ENCODE measurements around the gene GRIN3A. TPM values are rescaled to one million over a fixed set of nuclear protein-coding genes. Genes with fewer than 3 reads are reported as not detected.

The GRIN3A gene
- total and polyA plus RNA-seq, 3 donors from 2014 or later, result 0.16 to 0.79 (median 0.25) TPM

DNA sequence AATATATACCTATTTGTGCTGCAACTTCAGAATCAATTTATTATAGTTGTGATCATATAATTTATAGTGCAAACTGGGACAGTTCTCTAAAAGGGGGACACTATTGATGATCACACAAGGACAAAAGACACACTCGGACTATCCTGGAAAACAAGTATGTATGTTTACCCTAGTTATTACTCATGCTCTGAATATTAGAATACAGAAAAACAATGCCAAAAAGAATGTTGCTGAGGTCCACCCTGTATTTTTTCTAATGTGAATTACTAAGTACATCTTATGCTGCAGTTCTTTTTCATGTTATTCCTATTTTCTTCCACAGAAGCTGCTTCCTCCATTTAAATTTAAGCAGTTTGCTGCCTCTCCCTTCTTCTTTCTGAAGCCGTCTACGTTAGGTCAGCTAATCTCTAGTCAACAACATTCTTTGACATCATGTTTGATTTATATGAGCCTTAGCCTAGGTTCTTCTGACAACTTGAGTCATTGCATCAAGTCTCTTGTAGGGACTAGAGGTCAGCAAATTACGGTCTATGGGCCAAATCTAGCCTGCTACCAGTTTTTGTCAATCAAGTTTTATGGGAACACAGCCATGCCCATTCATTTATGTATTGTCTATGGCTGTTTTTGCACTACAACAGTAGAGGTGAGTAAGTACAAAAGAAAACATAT lies 103.6 kb downstream of the GRIN3A start:
- intact Hi-C loops (cut with DNase I; ENCODE audit: low total_unique reads), result no loop called here
- H3K4me1 ChIP-seq, result no peaks in the 10 kb centered on the region
- H3K9me3 ChIP-seq, result no peaks in the 10 kb centered on the region
- no peak for DNase-seq
- no peak for TF ChIP-seq POLR2A (IDR thresholded peaks at IDR 0.05)
- TF ChIP-seq, protein P1, sequence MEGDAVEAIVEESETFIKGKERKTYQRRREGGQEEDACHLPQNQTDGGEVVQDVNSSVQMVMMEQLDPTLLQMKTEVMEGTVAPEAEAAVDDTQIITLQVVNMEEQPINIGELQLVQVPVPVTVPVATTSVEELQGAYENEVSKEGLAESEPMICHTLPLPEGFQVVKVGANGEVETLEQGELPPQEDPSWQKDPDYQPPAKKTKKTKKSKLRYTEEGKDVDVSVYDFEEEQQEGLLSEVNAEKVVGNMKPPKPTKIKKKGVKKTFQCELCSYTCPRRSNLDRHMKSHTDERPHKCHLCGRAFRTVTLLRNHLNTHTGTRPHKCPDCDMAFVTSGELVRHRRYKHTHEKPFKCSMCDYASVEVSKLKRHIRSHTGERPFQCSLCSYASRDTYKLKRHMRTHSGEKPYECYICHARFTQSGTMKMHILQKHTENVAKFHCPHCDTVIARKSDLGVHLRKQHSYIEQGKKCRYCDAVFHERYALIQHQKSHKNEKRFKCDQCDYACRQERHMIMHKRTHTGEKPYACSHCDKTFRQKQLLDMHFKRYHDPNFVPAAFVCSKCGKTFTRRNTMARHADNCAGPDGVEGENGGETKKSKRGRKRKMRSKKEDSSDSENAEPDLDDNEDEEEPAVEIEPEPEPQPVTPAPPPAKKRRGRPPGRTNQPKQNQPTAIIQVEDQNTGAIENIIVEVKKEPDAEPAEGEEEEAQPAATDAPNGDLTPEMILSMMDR (IDR thresholded peaks at IDR 0.05), result no peak
- no peaks in the 10 kb centered on the region for H3K27me3 ChIP-seq
- 81 to 82% methylated on average over 4 of the region's 4 CpGs for WGBS, 2 donors
- no peaks in the 10 kb centered on the region for H3K36me3 ChIP-seq (ENCODE audit: low read depth, missing control alignments)
- H3K4me3 ChIP-seq, result no peak overlapping the region
- H3K27ac ChIP-seq, result no peak overlapping the region

DNA sequence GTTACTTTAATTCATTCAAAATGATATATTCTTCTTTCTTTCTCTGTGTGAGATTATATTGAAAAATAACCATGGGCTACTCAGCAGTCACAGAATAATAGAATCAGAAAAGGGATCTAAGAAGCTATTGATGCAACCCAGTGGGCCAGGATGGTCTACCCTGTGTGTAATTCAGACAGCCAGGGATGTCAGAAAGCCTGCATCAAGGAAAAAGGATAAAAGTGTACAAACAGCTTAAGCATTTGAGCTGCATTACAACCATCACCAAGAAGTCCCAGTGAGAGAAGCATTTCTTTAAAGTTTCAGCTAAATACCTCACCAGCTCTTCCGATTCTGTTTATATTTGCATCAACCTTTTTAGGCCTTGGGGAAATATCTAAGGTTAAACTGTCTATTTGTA lies 105.8 kb downstream of the GRIN3A start:
- Histone ChIP-seq H3K36me3 (ENCODE audit: low read depth, missing control alignments) (no peaks in the 10 kb centered on the region), H3K4me3 (no peak overlapping the region), H3K27ac (no peak overlapping the region), H3K4me1 (no peaks in the 10 kb centered on the region), H3K9me3 (no peaks in the 10 kb centered on the region), H3K27me3 (no peaks in the 10 kb centered on the region)
- 94 to 97% methylated on average over 1 of the region's 1 CpG for WGBS, 2 donors
- DNase-seq, result no peak
- TF ChIP-seq, protein P1 (IDR thresholded peaks at IDR 0.05), result no peak
- TF ChIP-seq POLR2A (IDR thresholded peaks at IDR 0.05), result no peak
- intact Hi-C loops (cut with DNase I; ENCODE audit: low total_unique reads), result no loop called here

DNA sequence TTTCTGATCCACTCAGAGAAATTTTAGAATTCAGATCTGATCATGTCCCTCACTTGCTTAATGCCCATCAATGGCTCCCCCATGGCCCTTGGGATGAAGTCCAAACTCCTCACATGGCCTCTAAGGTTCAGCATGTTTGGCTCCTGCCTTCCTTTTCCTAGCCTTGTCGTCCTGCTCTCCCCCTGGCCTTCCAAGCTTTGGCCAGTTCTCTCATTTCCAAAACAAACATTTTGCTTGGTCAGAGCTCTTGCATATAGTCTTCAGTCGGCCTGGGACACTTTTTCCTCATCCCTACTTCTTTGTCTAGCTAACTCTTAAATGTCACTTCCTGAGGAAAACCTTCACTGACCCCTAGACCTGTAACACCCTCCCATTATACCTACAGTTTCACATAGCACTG lies 106.6 kb downstream of the GRIN3A start:
- intact Hi-C loops (cut with DNase I; ENCODE audit: low total_unique reads), result no loop called here
- no peak overlapping the region for H3K4me3 ChIP-seq
- no peaks in the 10 kb centered on the region for H3K27me3 ChIP-seq
- 50 to 56% methylated on average over 2 of the region's 2 CpGs for WGBS, 2 donors
- H3K9me3 ChIP-seq, result no peaks in the 10 kb centered on the region
- H3K36me3 ChIP-seq (ENCODE audit: low read depth, missing control alignments), result no peaks in the 10 kb centered on the region
- no peak for DNase-seq
- H3K4me1 ChIP-seq, result no peaks in the 10 kb centered on the region
- H3K27ac ChIP-seq, result no peak overlapping the region
- no peak for TF ChIP-seq POLR2A (IDR thresholded peaks at IDR 0.05)
- TF ChIP-seq, protein P1 (IDR thresholded peaks at IDR 0.05), result no peak

DNA sequence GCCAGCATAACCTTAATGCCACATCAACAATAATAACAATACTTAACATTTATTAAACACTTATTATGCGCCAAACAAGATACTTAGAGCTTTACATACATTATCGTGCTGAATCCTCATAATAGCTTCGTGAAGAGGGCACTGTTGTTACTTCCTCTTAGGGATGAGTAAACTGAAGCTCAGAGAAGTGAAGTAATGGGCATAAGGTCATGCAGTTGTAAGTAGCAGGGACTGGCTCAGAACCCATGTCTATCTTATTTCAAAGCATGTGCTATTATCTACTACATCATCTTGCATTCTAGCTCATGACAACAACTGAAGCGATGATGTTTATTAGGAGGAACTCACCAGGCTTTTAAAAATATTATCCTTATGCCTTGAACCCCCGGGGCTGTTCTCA lies 108.8 kb downstream of the GRIN3A start:
- intact Hi-C loops (cut with DNase I; ENCODE audit: low total_unique reads), result no loop called here
- no peaks in the 10 kb centered on the region for H3K27me3 ChIP-seq

More for the DNA sequence above, 108.8 kb downstream of the GRIN3A start:
- H3K4me1 ChIP-seq, result no peaks in the 10 kb centered on the region
- DNase-seq, result no peak
- no peak for TF ChIP-seq POLR2A (IDR thresholded peaks at IDR 0.05)
- TF ChIP-seq, protein P1 (IDR thresholded peaks at IDR 0.05), result no peak
- no peaks in the 10 kb centered on the region for H3K9me3 ChIP-seq
- H3K27ac ChIP-seq, result no peak overlapping the region
- WGBS, 2 donors, result 80 to 84% methylated on average over 5 of the region's 5 CpGs
- H3K4me3 ChIP-seq, result no peak overlapping the region
- H3K36me3 ChIP-seq (ENCODE audit: low read depth, missing control alignments), result no peaks in the 10 kb centered on the region
